Upper lobe of left lung (tissue), 4 donors: ENCODE data around the gene PCDHGA6.

Source experiments
- CTCF ChIP-seq, 6 experiments: fragments of 450-650 bp in 4 of 6; fragments of 200-600 bp in 2 of 6; sonication (generic) in 2 of 6; IDR thresholded peaks; one replicate each; pipeline ENCODE4 v1.5.1; 2016 to 2019; ENCODE audit warnings: antibody characterized with exemption in 6 of 6
- EP300 ChIP-seq, 4 donors: sonication (generic); formaldehyde crosslinking; IDR thresholded peaks; one replicate each; pipeline ENCODE4 v1.5.1; 2017; ENCODE audit warnings: antibody characterized with exemption in 4 of 4, control low read depth in 2 of 4
- POLR2A ChIP-seq, 4 donors: fragments of 450-650 bp; IDR thresholded peaks; one replicate each; pipeline ENCODE4 v1.5.1; 2016 to 2017; ENCODE audit warnings: antibody characterized with exemption in 4 of 4, mild to moderate bottlenecking in 2 of 4

DNA sequence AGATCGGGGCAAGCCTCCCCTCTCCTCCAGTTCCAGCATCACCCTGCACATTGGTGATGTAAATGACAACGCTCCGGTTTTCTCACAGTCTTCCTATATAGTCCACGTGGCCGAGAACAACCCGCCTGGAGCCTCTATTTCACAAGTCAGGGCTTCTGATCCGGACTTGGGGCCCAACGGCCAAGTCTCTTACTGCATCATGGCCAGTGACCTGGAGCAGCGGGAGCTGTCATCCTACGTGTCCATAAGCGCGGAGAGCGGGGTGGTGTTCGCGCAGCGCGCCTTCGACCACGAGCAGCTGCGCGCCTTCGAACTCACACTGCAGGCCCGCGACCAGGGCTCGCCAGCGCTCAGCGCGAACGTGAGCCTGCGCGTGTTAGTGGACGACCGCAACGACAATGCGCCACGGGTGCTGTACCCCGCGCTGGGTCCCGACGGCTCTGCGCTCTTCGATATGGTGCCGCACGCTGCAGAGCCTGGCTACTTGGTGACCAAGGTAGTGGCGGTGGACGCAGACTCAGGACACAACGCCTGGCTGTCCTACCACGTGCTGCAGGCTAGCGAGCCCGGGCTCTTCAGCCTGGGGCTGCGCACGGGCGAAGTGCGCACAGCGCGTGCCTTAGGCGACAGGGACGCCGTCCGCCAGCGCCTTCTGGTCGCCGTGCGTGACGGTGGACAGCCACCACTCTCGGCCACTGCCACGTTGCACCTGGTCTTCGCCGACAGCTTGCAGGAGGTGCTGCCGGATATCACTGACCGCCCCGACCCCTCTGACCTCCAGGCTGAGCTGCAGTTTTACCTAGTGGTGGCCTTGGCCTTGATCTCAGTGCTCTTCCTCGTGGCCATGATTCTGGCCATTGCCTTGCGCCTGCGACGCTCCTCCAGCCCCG lies 15.7 kb downstream of the PCDHGA6 start:
- TF ChIP-seq CTCF (IDR thresholded peaks at IDR 0.05), result no peak
- no peak for TF ChIP-seq POLR2A (IDR thresholded peaks at IDR 0.05)
- no peak for TF ChIP-seq EP300 (IDR thresholded peaks at IDR 0.05)
